Karpas-422 (cell line): ENCODE measurements around the gene ELFN1. TPM values are rescaled to one million over a fixed set of nuclear protein-coding genes. Genes with fewer than 3 reads are reported as not detected.

Source experiments
- DNase-seq: peaks from one replicate; pipeline ENCODE4 v3.0.0-alpha.2; 2015
- H2AFZ ChIP-seq: fragments of 200-600 bp; sonication (generic); 2 replicates; pipeline ENCODE4 v1.6.1; 2014; ENCODE audit warnings: antibody characterized with exemption, low read length, mixed read lengths
- H3K27ac ChIP-seq: fragments of 200-600 bp; sonication (generic); 2 replicates; pipeline ENCODE4 v1.5.1; 2014; ENCODE audit warnings: mild to moderate bottlenecking, low read length, moderate library complexity
- H3K27me3 ChIP-seq: fragments of 200-600 bp; sonication (generic); 2 replicates; pipeline ENCODE4 v1.6.1; 2014; ENCODE audit warnings: low read length, mixed read lengths
- H3K36me3 ChIP-seq: fragments of 200-600 bp; sonication (generic); 2 replicates; pipeline ENCODE4 v1.6.1; 2014; ENCODE audit warnings: low read length, mixed read lengths; ENCODE audit not compliant: insufficient read depth
- H3K4me1 ChIP-seq: fragments of 200-600 bp; sonication (generic); 2 replicates; pipeline ENCODE4 v1.6.1; 2014; ENCODE audit warnings: mild to moderate bottlenecking, low read length, mixed read lengths
- H3K4me2 ChIP-seq: fragments of 200-600 bp; sonication (generic); 2 replicates; pipeline ENCODE4 v1.6.1; 2014; ENCODE audit warnings: low read length, low read depth, mild to moderate bottlenecking; ENCODE audit not compliant: poor library complexity, severe bottlenecking
- H3K4me3 ChIP-seq: fragments of 200-600 bp; sonication (generic); 2 replicates; pipeline ENCODE4 v1.5.1; 2014; ENCODE audit warnings: mild to moderate bottlenecking, antibody characterized with exemption, low read length, mixed read lengths
- H3K79me2 ChIP-seq: fragments of 200-600 bp; sonication (generic); 2 replicates; pipeline ENCODE4 v1.6.1; 2014; ENCODE audit warnings: mild to moderate bottlenecking, low read length, mixed read lengths
- H3K9ac ChIP-seq: fragments of 200-600 bp; sonication (generic); 2 replicates; pipeline ENCODE4 v1.6.0; 2014; ENCODE audit warnings: low read length
- H3K9me2 ChIP-seq: fragments of 200-600 bp; sonication (generic), shearing (Covaris generic); replicated peaks from 2 replicates; pipeline ENCODE4 v1.6.0; 2014; ENCODE audit warnings: mild to moderate bottlenecking, low read length, moderate library complexity; ENCODE audit not compliant: insufficient read depth
- H3K9me3 ChIP-seq: fragments of 300-700, 200-600 bp; sonication (generic); 2 replicates; pipeline ENCODE4 v1.6.1; 2014; ENCODE audit warnings: low read length, mixed read lengths
- H4K20me1 ChIP-seq: fragments of 200-600 bp; sonication (generic); 2 replicates; pipeline ENCODE4 v1.6.1; 2014; ENCODE audit warnings: mild to moderate bottlenecking, antibody characterized with exemption, low read length, low read depth; ENCODE audit not compliant: insufficient read depth
- total RNA-seq: library from RNA; depleted of rRNA; stranded (reverse); fragments of >200 nt; shearing (Covaris generic); gene quantifications from 2 replicates; pipeline ENCODE4 v1.2.3, GENCODE V29; 2014; ENCODE audit warnings: low replicate concordance

The ELFN1 gene
- total RNA-seq, 1 experiment from 2014 or later, result not detected

DNA sequence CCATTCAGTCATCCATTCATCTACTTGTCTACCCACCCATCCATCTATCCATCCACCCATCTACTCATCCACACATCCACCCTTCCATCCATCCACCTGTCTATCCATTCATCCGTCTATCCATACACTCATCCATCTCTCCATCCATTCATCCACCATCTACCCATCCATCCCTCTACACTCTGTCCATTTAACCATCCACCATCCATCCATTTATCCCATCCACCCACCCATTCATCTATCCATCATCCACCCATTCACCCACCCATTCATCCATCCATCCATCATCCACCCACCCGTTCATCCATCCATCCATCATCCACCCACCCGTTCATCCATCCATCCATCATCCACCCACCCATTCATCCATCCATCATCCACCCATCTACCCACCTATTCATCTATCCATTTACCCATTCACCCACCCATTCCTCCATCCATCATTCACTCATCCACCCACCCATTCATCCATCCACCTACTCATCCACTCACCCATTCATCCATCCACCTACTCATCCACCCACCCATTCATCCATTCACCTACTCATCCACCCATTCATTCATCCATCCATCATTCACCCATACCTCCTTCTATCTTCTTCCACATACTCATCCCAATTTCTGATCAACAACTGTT lies 39.3 kb upstream of the ELFN1 start:
- H3K9me3 ChIP-seq, result no peaks in the 10 kb centered on the region; the same call in 1 of the 2 replicates
- H3K79me2 ChIP-seq, result no peaks in the 10 kb centered on the region
- H3K27ac ChIP-seq, result no peak overlapping the region
- no peaks in the 10 kb centered on the region for H3K9me2 ChIP-seq
- H3K4me2 ChIP-seq, result no peak overlapping the region
- no peaks in the 10 kb centered on the region for H4K20me1 ChIP-seq
- no peak overlapping the region for H3K9ac ChIP-seq
- DNase-seq, result no peak
- peaks cover 5% of the 10 kb centered on the region for H3K4me1 ChIP-seq
- no peaks in the 10 kb centered on the region for H3K27me3 ChIP-seq
- no peaks in the 10 kb centered on the region for H3K36me3 ChIP-seq
- no peak overlapping the region for H2AFZ ChIP-seq
- no peak overlapping the region for H3K4me3 ChIP-seq

- no peak for DNase-seq
- Histone ChIP-seq H4K20me1 (no peaks in the 10 kb centered on the region), H3K4me3 (no peak overlapping the region), H3K9ac (no peak overlapping the region), H3K36me3 (no peaks in the 10 kb centered on the region), H3K9me3 (no peaks in the 10 kb centered on the region; the same call in 1 of the 2 replicates), H3K27ac (no peak overlapping the region), H3K9me2 (no peaks in the 10 kb centered on the region), H3K4me2 (no peak overlapping the region), H3K27me3 (no peaks in the 10 kb centered on the region), H3K79me2 (no peaks in the 10 kb centered on the region), H2AFZ (no peak overlapping the region), H3K4me1 (peaks cover 5% of the 10 kb centered on the region)
Measured at GRCh38 chr7:1631678-1632077, 38.4 kb upstream of the ELFN1 start.

DNA sequence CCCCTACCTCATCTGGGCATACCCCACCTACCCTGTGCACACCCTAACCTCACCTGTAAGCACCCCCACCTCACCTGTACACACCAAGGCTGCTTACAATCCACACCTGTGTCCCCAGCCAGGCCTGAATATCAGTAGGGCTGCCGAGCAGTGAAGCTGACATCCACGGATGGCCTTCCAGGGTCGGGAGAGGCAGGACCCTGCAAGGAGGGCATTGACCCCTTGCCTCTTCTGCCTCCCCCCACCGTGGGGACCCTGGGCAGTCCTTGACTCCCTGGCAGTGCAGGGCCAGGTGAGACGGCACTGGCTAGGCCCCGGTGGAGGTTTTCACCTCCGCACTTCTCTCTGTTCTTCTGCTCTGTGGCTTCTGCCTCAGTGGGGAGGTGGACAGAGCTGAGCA lies 37.6 kb upstream of the ELFN1 start:
- no peak overlapping the region for H3K4me3 ChIP-seq
- H3K27ac ChIP-seq, result no peak overlapping the region
- H3K9ac ChIP-seq, result no peak overlapping the region
- no peaks in the 10 kb centered on the region for H3K79me2 ChIP-seq
- H3K4me1 ChIP-seq, result peaks cover 4% of the 10 kb centered on the region
- H3K9me3 ChIP-seq, result no peaks in the 10 kb centered on the region; the same call in 1 of the 2 replicates
- no peaks in the 10 kb centered on the region for H3K9me2 ChIP-seq
- H3K36me3 ChIP-seq, result no peaks in the 10 kb centered on the region
- H4K20me1 ChIP-seq, result no peaks in the 10 kb centered on the region
- no peaks in the 10 kb centered on the region for H3K27me3 ChIP-seq
- no peak overlapping the region for H2AFZ ChIP-seq
- no peak for DNase-seq
- H3K4me2 ChIP-seq, result no peak overlapping the region

DNA sequence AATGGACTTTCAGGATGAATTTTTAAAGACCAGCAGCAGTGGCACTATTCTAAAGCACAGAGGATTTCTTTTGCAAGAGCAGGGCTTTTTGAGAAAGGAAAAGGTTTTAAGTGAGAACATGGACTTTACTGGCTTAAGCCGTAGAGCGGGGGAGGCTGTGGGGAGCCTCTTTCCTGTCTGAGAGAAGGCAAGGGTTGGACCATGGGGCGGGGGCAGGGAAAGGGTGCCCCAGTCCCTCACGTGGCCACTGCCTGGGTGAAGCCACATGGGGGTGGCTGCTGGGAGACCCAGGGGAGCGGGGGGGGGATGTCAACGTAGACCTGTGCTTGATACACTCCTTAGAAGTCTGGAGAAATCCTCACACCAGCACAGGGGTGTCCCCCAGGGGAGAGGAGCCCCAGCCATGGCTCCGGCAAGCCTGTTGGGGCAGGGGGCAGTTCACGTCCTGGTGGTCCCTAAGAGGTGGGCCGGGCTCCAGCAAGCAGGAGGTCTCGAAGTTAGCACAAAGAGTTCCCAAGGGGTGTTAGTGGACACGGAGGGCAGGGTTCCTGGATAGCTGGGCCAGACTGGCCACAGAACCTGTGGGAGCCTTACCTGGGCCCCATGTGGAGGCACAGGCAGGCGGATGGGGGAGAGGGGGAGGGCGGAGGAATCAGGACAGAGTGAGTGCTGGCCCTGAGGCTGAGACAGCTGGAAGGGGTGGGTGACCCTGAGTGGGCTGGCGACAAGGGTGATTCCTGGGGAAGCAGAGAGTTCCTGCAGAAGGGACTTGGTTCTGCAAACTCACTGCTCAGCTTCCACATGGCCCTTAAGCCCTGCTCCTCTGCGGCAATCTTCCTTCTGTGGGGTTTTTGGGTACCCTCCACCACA lies 36.9 kb upstream of the ELFN1 start:
- Histone ChIP-seq H4K20me1 (no peaks in the 10 kb centered on the region), H3K4me2 (no peak overlapping the region), H3K36me3 (no peaks in the 10 kb centered on the region), H2AFZ (no peak overlapping the region), H3K4me3 (no peak overlapping the region), H3K79me2 (no peaks in the 10 kb centered on the region), H3K9ac (no peak overlapping the region), H3K4me1 (no peaks in the 10 kb centered on the region), H3K9me2 (no peaks in the 10 kb centered on the region), H3K27ac (no peak overlapping the region), H3K27me3 (no peaks in the 10 kb centered on the region), H3K9me3 (no peaks in the 10 kb centered on the region; the same call in 1 of the 2 replicates)
- DNase-seq, result no peak

DNA sequence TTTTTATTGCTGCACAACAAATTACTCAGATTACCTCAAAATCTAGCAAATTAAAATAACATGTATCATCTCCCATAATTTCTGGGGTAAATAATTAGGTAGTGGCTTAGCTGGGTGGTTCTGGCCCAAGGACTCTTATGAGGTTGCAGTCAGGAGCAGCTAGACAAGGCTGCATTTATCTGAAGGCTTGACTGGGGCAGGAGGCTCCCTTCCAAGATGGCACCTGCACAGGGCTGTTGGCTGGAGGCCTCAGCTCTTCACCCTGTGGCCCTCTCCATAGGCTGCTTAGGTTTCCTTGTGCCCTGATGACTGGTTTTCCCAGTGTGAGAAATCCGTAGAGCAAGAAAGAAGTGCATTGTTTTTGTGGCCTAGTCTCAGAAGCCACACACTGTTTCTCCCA lies 34.7 kb upstream of the ELFN1 start:
- H3K9me3 ChIP-seq, result no peaks in the 10 kb centered on the region; the same call in 1 of the 2 replicates
- H3K4me2 ChIP-seq, result no peak overlapping the region
- H3K27me3 ChIP-seq, result no peaks in the 10 kb centered on the region
- H3K9me2 ChIP-seq, result no peaks in the 10 kb centered on the region
- no peaks in the 10 kb centered on the region for H3K79me2 ChIP-seq
- H3K36me3 ChIP-seq, result no peaks in the 10 kb centered on the region
- H3K4me3 ChIP-seq, result no peak overlapping the region
- no peak overlapping the region for H2AFZ ChIP-seq
- DNase-seq, result no peak
- no peaks in the 10 kb centered on the region for H4K20me1 ChIP-seq
- no peaks in the 10 kb centered on the region for H3K4me1 ChIP-seq
- H3K9ac ChIP-seq, result no peak overlapping the region
- H3K27ac ChIP-seq, result no peak overlapping the region

DNA sequence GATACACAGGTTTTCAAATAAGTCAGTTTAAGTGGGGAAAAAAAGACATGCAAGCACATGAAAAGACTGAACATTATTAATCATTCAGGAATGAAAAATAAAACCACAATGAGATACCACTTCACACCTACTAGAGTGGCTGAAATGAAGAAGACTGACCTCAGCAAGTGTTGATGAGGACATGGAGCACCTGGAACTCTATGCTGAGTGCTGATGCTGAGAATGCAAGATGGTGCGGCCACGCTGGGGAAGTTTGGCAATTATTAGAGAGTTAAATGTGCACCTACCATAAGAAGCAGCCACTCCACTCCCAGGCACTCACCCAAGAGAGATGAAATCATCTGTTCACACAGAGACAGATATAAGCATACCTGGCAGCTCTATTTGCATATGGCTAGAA lies 32.9 kb upstream of the ELFN1 start:
- no peak overlapping the region for H3K9ac ChIP-seq
- no peak for DNase-seq
- H3K27ac ChIP-seq, result no peak overlapping the region
- H3K4me1 ChIP-seq, result no peaks in the 10 kb centered on the region
- no peaks in the 10 kb centered on the region; the same call in 1 of the 2 replicates for H3K9me3 ChIP-seq
- no peaks in the 10 kb centered on the region for H3K36me3 ChIP-seq
- H3K79me2 ChIP-seq, result no peaks in the 10 kb centered on the region
- H4K20me1 ChIP-seq, result no peaks in the 10 kb centered on the region
- no peak overlapping the region for H3K4me3 ChIP-seq
- H3K4me2 ChIP-seq, result no peak overlapping the region
- H3K9me2 ChIP-seq, result no peaks in the 10 kb centered on the region
- no peak overlapping the region for H2AFZ ChIP-seq
- H3K27me3 ChIP-seq, result no peaks in the 10 kb centered on the region

DNA sequence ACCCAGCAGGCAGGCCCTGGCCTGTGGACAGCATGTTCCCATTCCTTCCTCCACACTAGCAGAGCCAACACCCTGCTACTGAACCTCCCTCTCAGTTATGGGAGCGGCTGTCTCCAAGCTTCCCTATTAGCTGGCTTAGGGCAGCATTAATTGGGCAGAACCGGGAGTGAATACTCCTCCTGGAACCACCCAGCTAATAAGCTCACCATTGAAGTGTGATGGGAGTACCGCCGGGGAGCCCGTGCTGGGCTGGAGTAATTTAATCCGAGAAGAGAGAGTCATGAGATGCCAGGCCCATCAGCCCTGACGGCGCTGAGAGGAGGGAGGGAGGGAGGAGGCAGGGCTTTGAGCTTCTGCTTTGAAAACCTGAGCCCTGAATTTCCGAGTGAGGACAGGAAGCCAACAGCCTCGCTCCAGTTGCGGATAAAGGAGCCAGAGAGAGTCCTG lies 31.8 kb upstream of the ELFN1 start:
- Histone ChIP-seq H3K9me3 (no peaks in the 10 kb centered on the region; the same call in 1 of the 2 replicates), H3K27ac (no peak overlapping the region), H3K9ac (no peak overlapping the region), H3K36me3 (no peaks in the 10 kb centered on the region), H3K4me1 (no peaks in the 10 kb centered on the region), H3K9me2 (no peaks in the 10 kb centered on the region), H4K20me1 (no peaks in the 10 kb centered on the region), H3K4me2 (no peak overlapping the region), H3K4me3 (no peak overlapping the region), H2AFZ (no peak overlapping the region), H3K27me3 (no peaks in the 10 kb centered on the region), H3K79me2 (no peaks in the 10 kb centered on the region)
- no peak for DNase-seq

DNA sequence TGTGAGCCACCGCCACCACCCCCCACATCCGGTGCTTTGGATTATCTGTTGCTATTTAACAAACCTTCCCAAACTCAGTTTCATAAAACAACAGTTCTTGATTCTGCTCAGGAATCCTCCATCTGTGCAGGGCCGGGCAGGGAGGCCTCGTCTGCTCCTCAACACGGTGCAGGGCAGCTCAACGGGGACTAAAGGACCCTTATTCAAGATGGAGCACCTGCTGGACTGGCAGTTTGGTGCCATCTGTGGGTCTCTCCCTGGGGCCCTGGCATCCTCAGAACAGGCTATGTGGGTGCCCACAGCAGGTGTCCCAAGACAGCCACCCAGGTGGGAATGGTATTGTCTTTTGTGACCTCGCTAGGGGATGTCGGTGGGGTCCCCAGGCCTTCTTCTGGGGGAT lies 31.0 kb upstream of the ELFN1 start:
- Histone ChIP-seq H3K4me3 (no peak overlapping the region), H3K9me3 (no peaks in the 10 kb centered on the region; the same call in 1 of the 2 replicates), H3K9me2 (no peaks in the 10 kb centered on the region), H3K36me3 (no peaks in the 10 kb centered on the region), H3K27ac (no peak overlapping the region), H3K9ac (no peak overlapping the region), H2AFZ (no peak overlapping the region), H3K4me1 (no peaks in the 10 kb centered on the region), H3K27me3 (no peaks in the 10 kb centered on the region), H3K4me2 (no peak overlapping the region), H3K79me2 (no peaks in the 10 kb centered on the region), H4K20me1 (no peaks in the 10 kb centered on the region)
- DNase-seq, result no peak
